BJ (cell line): ENCODE data around the gene NFAM1. TPM values are rescaled to one million over a fixed set of nuclear protein-coding genes. Genes with fewer than 3 reads are reported as not detected.

Experiments used
- CTCF ChIA-PET: fragments of 350-600 bp; formaldehyde crosslinking; extraction: SDS; loops from one replicate; lab custom pipeline; 2021; ENCODE audit warnings: antibody characterized with exemption, inconsistent platforms; lab: Yijun Ruan, JAX
- POLR2A ChIA-PET: fragments of 300-600 bp; sonication (Branson Sonifier 250); formaldehyde crosslinking; extraction: SDS; loops from one replicate; lab custom pipeline; 2021; ENCODE audit warnings: antibody characterized with exemption; lab: Charles Lee
- DNase-seq: peaks from one replicate; pipeline ENCODE4 v3.0.0-alpha.2; 2011; ENCODE audit warnings: low read depth
- H3K27me3 ChIP-seq: 2 replicates; pipeline ENCODE4 v1.6.0; 2011; ENCODE audit warnings: low read length; ENCODE audit not compliant: control insufficient read depth, insufficient read depth
- H3K36me3 ChIP-seq: 2 replicates; pipeline ENCODE4 v1.5.1; 2011; ENCODE audit warnings: low read length; ENCODE audit not compliant: control insufficient read depth, insufficient read depth
- H3K4me3 ChIP-seq: 2 replicates; pipeline ENCODE4 v1.5.1; 2011; ENCODE audit warnings: low read depth, mild to moderate bottlenecking, control low read depth, low read length
- polyA plus RNA-seq: library from polyadenylated mRNA; depleted of rRNA; stranded (reverse); fragments of >200 nt; gene quantifications from 2 replicates; pipeline ENCODE4 v1.2.3, GENCODE V29; 2011
- TF ChIP-seq, protein P1 (sequence below): IDR thresholded peaks from 2 replicates; pipeline ENCODE4 v1.5.1; 2011; ENCODE audit warnings: low read depth, mild to moderate bottlenecking, control low read depth, inconsistent platforms, low read length, moderate library complexity; ENCODE audit not compliant: insufficient read depth

Gene NFAM1
- polyA plus RNA-seq, 1 experiment: 0.01 TPM

DNA sequence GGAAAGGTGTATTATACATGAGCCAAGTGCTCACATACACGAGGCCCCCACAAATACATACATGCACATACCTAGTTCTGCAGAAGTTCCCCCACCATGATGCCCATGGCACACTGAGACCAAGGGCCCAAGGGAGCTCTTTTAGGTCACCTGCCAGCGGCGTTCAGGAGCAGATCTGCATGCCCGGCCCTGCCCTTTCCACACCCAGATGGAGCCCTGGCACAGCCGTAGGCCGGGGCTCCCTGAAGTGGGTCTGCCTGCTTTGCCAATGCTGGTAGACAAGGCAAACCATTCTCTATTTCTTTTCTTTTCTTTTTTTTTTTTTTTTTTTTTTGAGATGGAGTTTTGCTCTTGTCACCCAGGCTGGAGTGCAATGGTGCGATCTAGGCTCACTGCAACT, 21.5 kb downstream of the NFAM1 start:
- ChIA-PET POLR2A (no interaction called here), CTCF (no interaction called here)
- peaks cover 4% of the 10 kb centered on the region; the same call in 1 of the 2 replicates for H3K27me3 ChIP-seq
- no peak overlapping the region for H3K4me3 ChIP-seq
- DNase-seq: no peak
- H3K36me3 ChIP-seq: no peaks in the 10 kb centered on the region
- TF ChIP-seq, protein P1, sequence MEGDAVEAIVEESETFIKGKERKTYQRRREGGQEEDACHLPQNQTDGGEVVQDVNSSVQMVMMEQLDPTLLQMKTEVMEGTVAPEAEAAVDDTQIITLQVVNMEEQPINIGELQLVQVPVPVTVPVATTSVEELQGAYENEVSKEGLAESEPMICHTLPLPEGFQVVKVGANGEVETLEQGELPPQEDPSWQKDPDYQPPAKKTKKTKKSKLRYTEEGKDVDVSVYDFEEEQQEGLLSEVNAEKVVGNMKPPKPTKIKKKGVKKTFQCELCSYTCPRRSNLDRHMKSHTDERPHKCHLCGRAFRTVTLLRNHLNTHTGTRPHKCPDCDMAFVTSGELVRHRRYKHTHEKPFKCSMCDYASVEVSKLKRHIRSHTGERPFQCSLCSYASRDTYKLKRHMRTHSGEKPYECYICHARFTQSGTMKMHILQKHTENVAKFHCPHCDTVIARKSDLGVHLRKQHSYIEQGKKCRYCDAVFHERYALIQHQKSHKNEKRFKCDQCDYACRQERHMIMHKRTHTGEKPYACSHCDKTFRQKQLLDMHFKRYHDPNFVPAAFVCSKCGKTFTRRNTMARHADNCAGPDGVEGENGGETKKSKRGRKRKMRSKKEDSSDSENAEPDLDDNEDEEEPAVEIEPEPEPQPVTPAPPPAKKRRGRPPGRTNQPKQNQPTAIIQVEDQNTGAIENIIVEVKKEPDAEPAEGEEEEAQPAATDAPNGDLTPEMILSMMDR: no peak

GRCh38 chr22:42408810-42409529, 23.2 kb downstream of the NFAM1 start:
- DNase-seq: no peak
- CTCF ChIA-PET: no interaction called here
- no peak overlapping the region for H3K4me3 ChIP-seq
- POLR2A ChIA-PET: no interaction called here
- no peaks in the 10 kb centered on the region for H3K36me3 ChIP-seq
- peaks cover 7% of the 10 kb centered on the region; the same call in 1 of the 2 replicates for H3K27me3 ChIP-seq
- TF ChIP-seq, protein P1: no peak

GRCh38 chr22:42408276-42408675, 23.9 kb downstream of the NFAM1 start:
- TF ChIP-seq, protein P1: no peak
- H3K4me3 ChIP-seq: no peak overlapping the region
- ChIA-PET CTCF (interaction anchor here (1.5 kb wide), 1 partner anchor 15 kb away, joined by 4 read pairs; no protein-coding TSS in a partner anchor), POLR2A (no interaction called here)
- peaks cover 7% of the 10 kb centered on the region; the same call in 1 of the 2 replicates for H3K27me3 ChIP-seq
- DNase-seq: no peak
- H3K36me3 ChIP-seq: no peaks in the 10 kb centered on the region

DNA sequence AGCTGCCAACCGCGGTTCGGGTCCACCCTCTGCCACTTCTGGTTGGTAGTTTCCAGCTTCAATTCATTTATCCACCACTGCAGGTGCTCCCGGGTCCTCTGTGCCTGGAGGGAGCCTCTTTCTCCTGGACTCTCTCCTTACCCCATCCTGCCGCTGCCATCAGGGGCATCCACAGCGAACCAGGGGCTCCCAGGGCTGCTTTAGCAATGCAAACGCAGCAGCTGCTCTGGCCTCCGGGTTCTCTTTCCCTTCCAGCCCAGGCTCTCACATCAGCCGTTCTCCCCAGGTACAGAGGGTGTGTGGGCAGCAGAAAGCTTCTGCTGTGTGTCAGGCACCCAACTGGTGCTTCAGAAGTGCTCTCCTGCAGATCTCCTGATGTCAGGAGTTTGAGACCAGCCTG, 27.9 kb downstream of the NFAM1 start:
- CTCF ChIA-PET: interaction anchor here (0.6 kb wide), 1 partner anchor 69 kb away, joined by 3 read pairs; no protein-coding TSS in a partner anchor
- no peak for DNase-seq
- Histone ChIP-seq H3K36me3 (no peaks in the 10 kb centered on the region), H3K4me3 (no peak overlapping the region), H3K27me3 (peaks cover 8% of the 10 kb centered on the region; the same call in 1 of the 2 replicates)
- TF ChIP-seq, protein P1: no peak
- POLR2A ChIA-PET: no interaction called here

DNA sequence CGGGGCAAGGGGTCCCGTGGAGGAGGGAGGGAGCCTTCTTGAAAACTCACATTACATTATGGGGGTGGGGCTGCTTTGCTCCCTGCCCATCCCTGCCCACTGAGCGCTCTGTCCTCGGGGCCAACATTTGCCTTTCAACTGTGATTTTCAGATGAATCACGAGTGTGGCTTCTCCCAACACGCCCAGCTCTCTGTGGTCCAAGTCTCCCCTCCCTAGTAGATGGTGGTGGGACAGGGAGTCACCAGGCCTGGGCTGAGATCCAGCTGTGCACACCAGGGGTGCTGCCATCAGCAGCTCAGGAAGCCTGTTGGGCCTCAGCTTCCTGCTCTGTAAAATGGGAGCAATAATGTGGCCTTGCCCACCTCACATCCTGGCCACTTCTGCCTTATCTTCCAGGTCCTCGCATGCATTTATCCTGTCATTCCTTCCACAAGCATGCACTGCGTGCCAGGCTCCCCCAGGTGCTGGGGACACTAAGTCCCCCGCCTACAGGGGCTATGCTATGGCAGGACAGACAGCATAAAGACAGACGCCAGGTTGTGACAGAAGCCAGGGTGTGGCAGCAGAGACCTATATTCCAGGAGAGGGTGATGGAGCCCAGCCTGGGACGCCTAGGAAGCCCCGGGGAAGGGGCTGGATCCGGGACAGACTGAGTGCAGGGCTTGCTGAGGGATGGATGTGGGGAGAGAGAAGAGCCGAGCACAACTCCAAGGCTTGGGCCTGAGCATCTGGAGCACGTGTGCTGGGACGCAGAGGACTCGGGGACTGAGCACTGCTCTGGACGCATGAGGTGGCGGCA, 30.5 kb downstream of the NFAM1 start:
- H3K4me3 ChIP-seq: no peak overlapping the region
- H3K27me3 ChIP-seq: peaks cover 6% of the 10 kb centered on the region; the same call in 1 of the 2 replicates
- POLR2A ChIA-PET: no interaction called here
- CTCF ChIA-PET: no interaction called here
- H3K36me3 ChIP-seq: no peaks in the 10 kb centered on the region
- TF ChIP-seq, protein P1: no peak
- DNase-seq: no peak
